ENCODE data around the gene BRS3.

BRS3 gene

DNA sequence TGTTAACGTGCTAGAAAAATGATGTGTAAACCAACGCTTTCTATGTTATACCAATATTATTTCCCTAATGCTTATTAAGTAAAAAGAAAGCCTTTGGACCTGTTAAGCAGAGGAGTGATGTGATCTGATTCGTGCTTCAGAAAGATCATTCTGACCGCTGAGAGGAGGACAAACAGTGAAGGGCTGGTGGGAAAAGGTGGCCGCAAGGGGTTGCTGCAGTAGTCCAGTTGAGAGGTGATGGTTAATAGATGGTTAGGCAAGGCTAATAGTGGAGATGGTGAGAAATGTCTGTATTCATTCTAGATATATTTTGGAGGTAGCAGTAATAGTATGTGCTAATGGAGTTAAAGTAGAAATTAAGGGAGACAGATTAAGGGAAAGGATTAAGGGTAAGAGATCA lies 31.3 kb downstream of the BRS3 start:
- no peak overlapping the region for H3K4me3 ChIP-seq (ENCODE audit: low read depth, low read length)
- no peak for DNase-seq (ENCODE audit: low read depth)
- TF ChIP-seq, protein P1, sequence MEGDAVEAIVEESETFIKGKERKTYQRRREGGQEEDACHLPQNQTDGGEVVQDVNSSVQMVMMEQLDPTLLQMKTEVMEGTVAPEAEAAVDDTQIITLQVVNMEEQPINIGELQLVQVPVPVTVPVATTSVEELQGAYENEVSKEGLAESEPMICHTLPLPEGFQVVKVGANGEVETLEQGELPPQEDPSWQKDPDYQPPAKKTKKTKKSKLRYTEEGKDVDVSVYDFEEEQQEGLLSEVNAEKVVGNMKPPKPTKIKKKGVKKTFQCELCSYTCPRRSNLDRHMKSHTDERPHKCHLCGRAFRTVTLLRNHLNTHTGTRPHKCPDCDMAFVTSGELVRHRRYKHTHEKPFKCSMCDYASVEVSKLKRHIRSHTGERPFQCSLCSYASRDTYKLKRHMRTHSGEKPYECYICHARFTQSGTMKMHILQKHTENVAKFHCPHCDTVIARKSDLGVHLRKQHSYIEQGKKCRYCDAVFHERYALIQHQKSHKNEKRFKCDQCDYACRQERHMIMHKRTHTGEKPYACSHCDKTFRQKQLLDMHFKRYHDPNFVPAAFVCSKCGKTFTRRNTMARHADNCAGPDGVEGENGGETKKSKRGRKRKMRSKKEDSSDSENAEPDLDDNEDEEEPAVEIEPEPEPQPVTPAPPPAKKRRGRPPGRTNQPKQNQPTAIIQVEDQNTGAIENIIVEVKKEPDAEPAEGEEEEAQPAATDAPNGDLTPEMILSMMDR (IDR thresholded peaks at IDR 0.05; ENCODE audit: low read depth, low read length, missing control alignments): no peak

DNA sequence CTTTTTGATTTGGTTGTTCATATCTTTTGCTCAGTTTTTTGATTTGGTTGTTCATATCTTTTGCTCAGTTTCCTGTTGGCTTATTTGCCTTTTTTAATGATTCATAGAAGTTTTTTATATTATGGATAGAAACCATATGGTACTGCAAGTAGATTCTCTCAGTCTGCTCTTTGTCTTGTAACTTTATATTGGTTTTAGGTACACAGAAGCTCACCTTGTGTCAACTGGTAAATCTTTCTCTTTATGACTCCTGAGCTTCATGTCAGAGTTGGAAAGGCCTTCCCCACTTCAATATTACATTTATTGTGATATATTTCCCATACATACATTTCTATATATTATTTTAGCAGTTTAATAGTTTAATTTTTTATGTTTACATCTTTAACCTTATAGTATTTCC lies 36.0 kb downstream of the BRS3 start:
- TF ChIP-seq, protein P1 (IDR thresholded peaks at IDR 0.05; ENCODE audit: low read depth, low read length, missing control alignments): no peak
- H3K4me3 ChIP-seq (ENCODE audit: low read depth, low read length): no peak overlapping the region
- DNase-seq (ENCODE audit: low read depth): no peak

DNA sequence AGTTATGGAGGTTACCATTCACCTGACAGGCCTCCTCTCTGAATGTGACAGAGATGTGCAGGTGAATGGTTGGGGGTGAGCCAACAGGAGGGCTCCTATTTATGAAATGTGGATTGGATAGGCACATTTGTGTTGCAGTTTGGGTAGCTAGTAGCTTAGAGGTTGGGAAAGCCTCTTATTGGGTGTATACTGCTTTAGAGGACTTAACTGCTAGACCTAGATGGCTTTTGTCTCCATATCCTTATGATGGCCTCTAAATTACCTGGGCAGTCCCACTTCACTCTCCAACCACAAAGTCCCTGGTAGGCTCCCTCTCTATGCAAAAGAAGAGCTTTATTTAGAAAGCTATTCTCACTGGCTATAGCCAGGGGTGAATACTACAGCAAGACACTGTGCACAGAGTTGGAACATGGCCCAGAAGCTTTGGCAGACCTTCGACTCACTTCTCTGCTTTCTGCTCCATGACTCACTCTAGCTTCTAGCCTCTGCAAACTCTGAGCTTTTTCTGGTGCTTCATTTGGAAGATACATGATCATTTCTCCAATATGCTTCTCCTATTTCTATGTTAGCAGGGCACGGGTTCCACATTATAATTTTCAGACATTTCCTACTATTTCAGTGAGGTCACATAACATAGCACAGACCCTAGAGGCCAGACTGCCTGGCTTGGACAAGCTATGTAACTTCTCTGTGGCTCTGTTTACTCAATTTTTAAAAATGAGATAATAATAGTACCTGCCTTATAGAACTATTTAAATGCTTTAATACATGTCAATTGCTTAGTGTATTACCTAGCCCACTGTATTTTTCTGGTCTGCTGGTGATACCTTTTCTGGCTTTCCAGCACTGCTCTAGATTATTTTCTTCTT lies 38.2 kb downstream of the BRS3 start:
- TF ChIP-seq, protein P1 (IDR thresholded peaks at IDR 0.05; ENCODE audit: low read depth, low read length, missing control alignments): no peak
- no peak overlapping the region for H3K4me3 ChIP-seq (ENCODE audit: low read depth, low read length)
- DNase-seq (ENCODE audit: low read depth): no peak

DNA sequence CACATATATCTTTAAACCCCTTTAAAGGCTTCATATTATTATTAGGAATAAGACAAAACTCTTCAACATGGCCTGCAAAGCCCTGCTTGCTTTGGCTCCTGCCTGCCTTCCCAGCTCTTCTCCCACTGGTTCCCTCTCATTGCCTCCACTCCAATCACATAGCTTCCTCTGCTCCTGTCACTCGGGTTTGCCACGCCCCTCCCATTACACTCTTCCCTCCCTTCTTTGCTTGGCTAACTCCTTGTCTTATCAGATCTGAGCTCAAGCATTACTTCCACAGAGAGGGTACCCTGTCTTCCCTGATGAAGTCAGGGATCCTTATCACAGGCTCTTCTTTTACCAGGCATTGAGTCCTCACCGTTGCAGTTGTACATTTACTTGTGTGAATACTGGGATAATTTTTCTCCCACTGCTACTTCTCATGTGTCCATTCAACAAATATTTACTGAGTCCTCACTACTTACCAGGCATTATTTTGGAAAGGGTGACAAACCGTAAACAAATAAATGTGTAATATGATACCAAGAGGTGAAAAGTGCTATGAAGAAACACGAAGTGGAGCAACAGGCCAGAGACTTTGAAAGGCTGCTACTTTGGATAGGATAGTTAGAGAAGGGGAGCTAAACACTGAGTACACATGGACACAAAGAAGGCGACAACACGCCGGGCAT lies 41.0 kb downstream of the BRS3 start:
- TF ChIP-seq, protein P1 (IDR thresholded peaks at IDR 0.05; ENCODE audit: low read depth, low read length, missing control alignments): no peak
- H3K4me3 ChIP-seq (ENCODE audit: low read depth, low read length): no peak overlapping the region
- no peak for DNase-seq (ENCODE audit: low read depth)

DNA sequence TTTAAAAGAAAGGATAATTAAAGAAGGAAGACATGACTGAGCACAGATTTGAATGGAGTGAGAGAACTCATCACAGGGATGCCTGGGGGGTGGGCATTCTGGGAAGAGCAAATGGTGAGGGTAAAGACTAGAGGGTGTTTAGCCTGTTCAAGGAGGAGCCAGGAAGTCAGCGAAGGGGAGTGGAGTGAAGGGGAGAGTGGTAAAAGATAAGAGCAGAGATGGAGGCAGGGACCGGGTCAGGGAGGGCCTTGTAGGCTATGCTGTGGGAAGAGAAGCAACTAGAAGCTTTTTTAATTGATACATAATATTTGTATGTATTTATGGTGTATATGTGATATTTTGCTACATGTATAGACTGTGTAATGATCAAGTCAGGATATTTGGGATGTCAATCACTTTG lies 42.0 kb downstream of the BRS3 start:
- TF ChIP-seq, protein P1 (IDR thresholded peaks at IDR 0.05; ENCODE audit: low read depth, low read length, missing control alignments): no peak
- no peak for DNase-seq (ENCODE audit: low read depth)

DNA sequence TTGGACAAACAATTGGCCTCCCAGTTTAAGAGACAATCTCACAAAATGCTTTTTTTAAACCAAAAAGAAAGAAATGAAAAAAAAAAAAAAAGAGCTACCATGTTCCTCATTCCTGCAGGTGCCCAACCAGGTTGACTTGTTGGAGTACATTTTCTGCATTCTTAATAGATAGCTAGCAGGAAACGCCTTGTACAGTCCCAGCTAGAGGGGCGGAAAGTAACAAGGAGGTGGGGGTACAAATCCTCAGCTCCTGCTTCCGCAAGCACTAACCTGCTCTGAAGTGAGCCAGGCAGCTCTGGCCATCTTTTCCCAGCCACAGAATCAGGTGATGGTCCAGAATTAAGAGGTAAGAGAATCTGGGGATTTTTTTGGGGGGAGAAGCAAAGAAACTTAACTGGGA lies 44.2 kb downstream of the BRS3 start, which contains the start of gene VGLL1:
VGLL1 (plus strand) TSS at position 265 of the 400 bp plus-strand sequence. CDS start 3,806 bp downstream, outside the sequence.
- no peak for DNase-seq (ENCODE audit: low read depth)
- TF ChIP-seq, protein P1 (IDR thresholded peaks at IDR 0.05; ENCODE audit: low read depth, low read length, missing control alignments): no peak

More for the DNA sequence above, 42.0 kb downstream of the BRS3 start:
- H3K4me3 ChIP-seq (ENCODE audit: low read depth, low read length): no peak overlapping the region

More for the DNA sequence above, 44.2 kb downstream of the BRS3 start, which contains the start of gene VGLL1:
- H3K4me3 ChIP-seq (ENCODE audit: low read depth, low read length): no peak within 1 kb of the TSS
